ENCODE measurements around the gene LPAR6. TPM values are rescaled to one million over a fixed set of nuclear protein-coding genes. Genes with fewer than 3 reads are reported as not detected.
"Not testable (repeated sequence)": the region's sequence is repeated elsewhere in the genome, so short reads cannot be mapped to it uniquely, and the experiment has no call there.

Gene LPAR6
- 19.4 to 21.7 TPM (median 21.1 TPM) in 3 replicates for total RNA-seq

GRCh38 chr13:48412881-48413351, at the start of gene LPAR6:
Gene LPAR6, minus strand, starts transcription at chr13:48413113. Its CDS starts 690 bp downstream, at chr13:48412423.
- peak within 1 kb of the TSS; percentile 98 for H3K27ac Mint-ChIP-seq
- peak within 1 kb of the TSS; percentile 89 for H3K4me3 Mint-ChIP-seq
- H3K9me3 Mint-ChIP-seq, result peaks cover 9% of the 10 kb centered on the region
- H3K36me3 Mint-ChIP-seq, result peaks cover 23% of the 10 kb centered on the region
- H3K27me3 Mint-ChIP-seq (ENCODE audit: low read depth), result no peaks in the 10 kb centered on the region
- no peak for DNase-seq (ENCODE audit: low spot score in 2 of 2, unreplicated experiment in 2 of 2)
- peaks cover 35% of the 10 kb centered on the region for H3K4me1 Mint-ChIP-seq
- TF ChIP-seq CTCF (IDR thresholded peaks at IDR 0.05; ENCODE audit: unreplicated experiment), result no peak

- Mint-ChIP-seq H3K4me3 (no peak overlapping the region), H3K4me1 (peaks cover 6% of the 10 kb centered on the region), H3K36me3 (peaks cover 38% of the 10 kb centered on the region), H3K27me3 (ENCODE audit: low read depth) (no peaks in the 10 kb centered on the region), H3K9me3 (peaks cover 6% of the 10 kb centered on the region), H3K27ac (no peak overlapping the region)
- no peak for DNase-seq (ENCODE audit: low spot score in 2 of 2, unreplicated experiment in 2 of 2)
- no peak for TF ChIP-seq CTCF (IDR thresholded peaks at IDR 0.05; ENCODE audit: unreplicated experiment)
Observed at GRCh38 chr13:48457578-48458242, 44.8 kb upstream of the LPAR6 start.

- Mint-ChIP-seq H3K27me3 (ENCODE audit: low read depth) (no peaks in the 10 kb centered on the region), H3K27ac (no peak overlapping the region), H3K9me3 (peaks cover 12% of the 10 kb centered on the region), H3K4me3 (no peak overlapping the region), H3K4me1 (peaks cover 6% of the 10 kb centered on the region), H3K36me3 (peaks cover 38% of the 10 kb centered on the region)
- TF ChIP-seq CTCF (IDR thresholded peaks at IDR 0.05; ENCODE audit: unreplicated experiment), result no peak
- DNase-seq (ENCODE audit: low spot score in 2 of 2, unreplicated experiment in 2 of 2), result no peak
Observed at GRCh38 chr13:48456546-48456945, 43.6 kb upstream of the LPAR6 start.

- not testable (repeated sequence) for H3K27ac Mint-ChIP-seq; H3K4me1 Mint-ChIP-seq; H3K4me3 Mint-ChIP-seq; H3K27me3 Mint-ChIP-seq (ENCODE audit: low read depth); DNase-seq (ENCODE audit: low spot score in 2 of 2, unreplicated experiment in 2 of 2)
- peaks cover 18% of the 10 kb centered on the region for H3K9me3 Mint-ChIP-seq
- peaks cover 20% of the 10 kb centered on the region for H3K36me3 Mint-ChIP-seq
Observed at GRCh38 chr13:48451196-48451595, 38.3 kb upstream of the LPAR6 start.

- Mint-ChIP-seq H3K4me3 (no peak overlapping the region), H3K27ac (no peak overlapping the region)
Observed at GRCh38 chr13:48449656-48450055, 36.7 kb upstream of the LPAR6 start.

More at GRCh38 chr13:48449656-48450055, 36.7 kb upstream of the LPAR6 start:
- Mint-ChIP-seq H3K4me1 (peaks cover 6% of the 10 kb centered on the region), H3K27me3 (ENCODE audit: low read depth) (no peaks in the 10 kb centered on the region), H3K36me3 (peaks cover 17% of the 10 kb centered on the region), H3K9me3 (peaks cover 18% of the 10 kb centered on the region)
- DNase-seq (ENCODE audit: low spot score in 2 of 2, unreplicated experiment in 2 of 2), result no peak
- no peak for TF ChIP-seq CTCF (IDR thresholded peaks at IDR 0.05; ENCODE audit: unreplicated experiment)
